GM21723 (cell line): Measurements from ENCODE around the gene PRUNE2.
A peak's percentile ranks its signal among the peaks of the same experiment; 100 is the strongest.

Source experiments
- ATAC-seq: cut with Tn5 transposase; IDR thresholded peaks from one replicate; pipeline ENCODE4 v1.9.1; 2021; ENCODE audit warnings: mild to moderate bottlenecking, moderate library complexity; ENCODE audit not compliant: unreplicated experiment

The PRUNE2 gene

GRCh38 chr9:76803762-76804161 is 102.2 kb downstream of the PRUNE2 start:
- no peak for ATAC-seq

GRCh38 chr9:76803083-76803482 is 102.8 kb downstream of the PRUNE2 start:
- no peak for ATAC-seq

- ATAC-seq, result no peak
Observed at GRCh38 chr9:76800901-76801300, 105.0 kb downstream of the PRUNE2 start.

- ATAC-seq, result no peak
Observed at GRCh38 chr9:76799473-76799872, 106.4 kb downstream of the PRUNE2 start.

- ATAC-seq, result no peak
Observed at GRCh38 chr9:76798527-76798926, 107.4 kb downstream of the PRUNE2 start.

- ATAC-seq, result no peak
Observed at GRCh38 chr9:76796296-76796695, 109.6 kb downstream of the PRUNE2 start.

GRCh38 chr9:76793784-76794431 is 112.0 kb downstream of the PRUNE2 start:
- ATAC-seq, result no peak

- no peak for ATAC-seq
Observed at GRCh38 chr9:76789840-76790239, 116.1 kb downstream of the PRUNE2 start.

GRCh38 chr9:76787677-76788076 is 118.2 kb downstream of the PRUNE2 start:
- ATAC-seq, result no peak

- ATAC-seq, result no peak
Observed at GRCh38 chr9:76785501-76785900, 120.4 kb downstream of the PRUNE2 start.

- no peak for ATAC-seq
Observed at GRCh38 chr9:76784881-76785280, 121.0 kb downstream of the PRUNE2 start.

GRCh38 chr9:76772686-76773445 is 133.0 kb downstream of the PRUNE2 start:
- ATAC-seq, result no peak

- no peak for ATAC-seq
Observed at GRCh38 chr9:76766126-76766525, 139.8 kb downstream of the PRUNE2 start.

GRCh38 chr9:76764138-76764537 is 141.8 kb downstream of the PRUNE2 start, which contains the start of gene PCA3:
TSS of gene PCA3 (plus strand) at chr9:76764438.
- ATAC-seq, result no peak

GRCh38 chr9:76761448-76761847 is 144.5 kb downstream of the PRUNE2 start:
- ATAC-seq, result no peak

GRCh38 chr9:76759732-76760131 is 146.2 kb downstream of the PRUNE2 start:
- ATAC-seq, result no peak

- ATAC-seq, result no peak
Observed at GRCh38 chr9:76758476-76758875, 147.4 kb downstream of the PRUNE2 start.

- no peak for ATAC-seq
Observed at GRCh38 chr9:76756941-76757673, 148.8 kb downstream of the PRUNE2 start.

- peak; percentile 25 for ATAC-seq
Observed at GRCh38 chr9:76756268-76756640, 149.7 kb downstream of the PRUNE2 start.

GRCh38 chr9:76751001-76751400 is 154.9 kb downstream of the PRUNE2 start:
- ATAC-seq, result no peak

- no peak for ATAC-seq
Observed at GRCh38 chr9:76744336-76744735, 161.6 kb downstream of the PRUNE2 start.

- ATAC-seq, result no peak
Observed at GRCh38 chr9:76743931-76744330, 162.0 kb downstream of the PRUNE2 start.
